Parathyroid adenoma (tissue), 2 donors: Measurements from ENCODE around the gene OS9.

Source experiments
- H2AFZ ChIP-seq: fragments of 300-600 bp; sonication (generic); one replicate; pipeline ENCODE4 v1.7.0; 2017; ENCODE audit warnings: antibody characterized with exemption, mild to moderate bottlenecking
- H3K27ac ChIP-seq: fragments of 300-600 bp; sonication (generic); one replicate; pipeline ENCODE4 v1.7.0; 2017
- H3K27me3 ChIP-seq: fragments of 300-600 bp; sonication (generic); one replicate; pipeline ENCODE4 v1.7.0; 2017; ENCODE audit warnings: low read length; ENCODE audit not compliant: control insufficient read depth, insufficient read depth
- H3K36me3 ChIP-seq: fragments of 300-600 bp; sonication (generic); one replicate; pipeline ENCODE4 v1.7.0; 2017; ENCODE audit warnings: low read length; ENCODE audit not compliant: control insufficient read depth, insufficient read depth
- H3K4me1 ChIP-seq: fragments of 300-600 bp; sonication (generic); one replicate; pipeline ENCODE4 v1.7.0; 2017; ENCODE audit warnings: control low read depth
- H3K4me2 ChIP-seq: fragments of 300-600 bp; sonication (generic); one replicate; pipeline ENCODE4 v1.7.0; 2017; ENCODE audit warnings: low read length
- H3K4me3 ChIP-seq: fragments of 300-600 bp; sonication (generic); one replicate; pipeline ENCODE4 v1.7.0; 2017; ENCODE audit warnings: low read depth, low read length
- H3K79me2 ChIP-seq: fragments of 300-600 bp; sonication (generic); one replicate; pipeline ENCODE4 v1.7.0; 2017; ENCODE audit warnings: control low read depth
- H3K9ac ChIP-seq: fragments of 300-600 bp; sonication (generic); one replicate; pipeline ENCODE4 v1.7.0; 2017; ENCODE audit warnings: mild to moderate bottlenecking
- H3K9me3 ChIP-seq: fragments of 300-600 bp; sonication (generic); one replicate; pipeline ENCODE4 v1.7.0; 2017; ENCODE audit warnings: low read length; ENCODE audit not compliant: control insufficient read depth
- CTCF ChIP-seq: fragments of 300-600 bp; sonication (generic); IDR thresholded peaks from one replicate; pipeline ENCODE4 v1.7.0; 2017; ENCODE audit warnings: antibody characterized with exemption, mild to moderate bottlenecking
- donor health status: primary hyperparathyroidism.

OS9 gene

GRCh38 chr12:57734591-57734990 lies 40.7 kb downstream of the OS9 start:
- no peak overlapping the region for H3K4me2 ChIP-seq
- H3K79me2 ChIP-seq = no peaks in the 10 kb centered on the region
- no peak overlapping the region for H3K27ac ChIP-seq
- no peak overlapping the region for H2AFZ ChIP-seq
- H3K4me3 ChIP-seq = no peak overlapping the region
- no peaks in the 10 kb centered on the region for H3K27me3 ChIP-seq
- no peaks in the 10 kb centered on the region for H3K36me3 ChIP-seq
- no peak overlapping the region for H3K9ac ChIP-seq
- no peaks in the 10 kb centered on the region for H3K9me3 ChIP-seq
- H3K4me1 ChIP-seq = peaks cover 14% of the 10 kb centered on the region
- TF ChIP-seq CTCF = no peak

DNA sequence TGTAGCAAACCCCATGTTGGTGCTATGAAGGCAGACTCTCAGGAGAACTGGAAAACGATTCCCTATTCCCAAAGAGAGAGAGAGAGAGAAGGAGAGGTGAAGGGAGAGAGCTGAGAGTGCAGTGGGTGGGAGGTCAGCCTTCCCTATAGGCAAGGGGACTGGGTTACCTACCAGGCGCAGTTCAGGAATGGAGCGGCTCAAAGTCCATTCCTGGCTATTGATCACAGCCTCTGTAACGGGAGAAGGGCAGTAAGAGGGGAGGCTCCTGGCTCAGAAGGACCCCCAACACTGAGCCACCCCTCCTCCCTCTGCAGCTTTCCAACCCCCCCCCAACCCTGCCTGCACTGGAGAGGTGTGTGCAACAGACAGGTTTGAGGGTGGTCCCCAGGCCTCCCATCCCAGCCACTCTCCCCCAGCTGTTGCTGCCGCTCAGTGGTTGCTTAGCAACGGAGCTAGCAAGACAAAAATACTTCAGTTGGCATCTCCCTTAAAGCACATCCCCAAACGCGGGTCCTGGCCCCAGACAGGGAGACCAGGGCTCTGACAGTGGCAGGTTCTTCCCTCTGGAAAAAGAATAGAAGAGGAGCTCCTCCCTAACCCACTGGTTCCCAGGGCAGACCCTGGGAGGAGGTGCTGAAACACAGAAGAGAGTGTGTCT lies 41.4 kb downstream of the OS9 start:
- Histone ChIP-seq H3K27me3 (no peaks in the 10 kb centered on the region), H3K79me2 (no peaks in the 10 kb centered on the region), H3K9me3 (no peaks in the 10 kb centered on the region), H3K4me1 (peaks cover 14% of the 10 kb centered on the region), H3K36me3 (no peaks in the 10 kb centered on the region), H2AFZ (no peak overlapping the region), H3K9ac (no peak overlapping the region), H3K4me3 (no peak overlapping the region), H3K27ac (no peak overlapping the region), H3K4me2 (no peak overlapping the region)
- TF ChIP-seq CTCF = no peak

DNA sequence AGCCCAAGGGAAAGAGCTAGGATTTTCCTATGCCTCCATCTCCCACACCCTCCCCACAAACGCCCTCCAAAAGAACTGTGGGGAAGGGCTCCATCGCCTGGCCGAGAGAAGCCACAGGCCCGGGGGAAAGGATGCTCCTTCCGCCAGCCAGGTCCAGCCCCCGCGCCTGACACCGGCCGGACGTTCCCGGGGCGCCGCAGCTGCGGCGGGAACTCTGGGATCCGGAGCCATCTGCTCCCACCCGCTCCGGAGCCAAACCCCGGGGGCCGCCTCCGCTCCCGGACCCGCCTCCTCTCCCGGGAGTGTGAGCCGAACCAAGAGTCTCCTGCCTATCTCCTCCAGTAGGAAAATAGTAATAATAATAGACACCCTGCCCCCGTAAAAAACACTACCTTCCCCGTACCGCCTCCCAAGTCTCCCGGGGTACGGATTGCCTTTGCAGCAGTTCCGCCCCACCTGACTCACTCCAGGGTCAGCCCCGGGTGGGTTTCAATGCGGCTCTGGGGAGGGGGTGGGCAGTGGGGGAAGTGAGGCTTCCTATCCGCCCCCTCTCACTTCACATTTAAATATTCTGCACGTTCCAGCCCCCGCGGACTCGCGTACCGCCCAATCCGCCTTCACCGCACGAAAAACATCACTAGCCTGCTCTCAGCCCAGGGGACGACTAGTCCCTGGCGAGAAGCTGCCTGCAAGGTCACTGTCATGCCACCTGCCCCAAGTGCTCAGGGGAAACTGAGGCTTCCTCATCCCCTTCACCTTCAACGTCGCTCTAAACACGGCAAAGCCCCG lies 42.2 kb downstream of the OS9 start:
- peaks cover 14% of the 10 kb centered on the region for H3K4me1 ChIP-seq
- no peak overlapping the region for H3K9ac ChIP-seq
- no peak overlapping the region for H3K4me2 ChIP-seq
- H3K9me3 ChIP-seq = no peaks in the 10 kb centered on the region
- no peaks in the 10 kb centered on the region for H3K27me3 ChIP-seq
- no peaks in the 10 kb centered on the region for H3K79me2 ChIP-seq
- no peaks in the 10 kb centered on the region for H3K36me3 ChIP-seq
- TF ChIP-seq CTCF = peak; percentile 26
- peak overlapping the region; percentile 51 for H2AFZ ChIP-seq
- no peak overlapping the region for H3K27ac ChIP-seq
- no peak overlapping the region for H3K4me3 ChIP-seq

DNA sequence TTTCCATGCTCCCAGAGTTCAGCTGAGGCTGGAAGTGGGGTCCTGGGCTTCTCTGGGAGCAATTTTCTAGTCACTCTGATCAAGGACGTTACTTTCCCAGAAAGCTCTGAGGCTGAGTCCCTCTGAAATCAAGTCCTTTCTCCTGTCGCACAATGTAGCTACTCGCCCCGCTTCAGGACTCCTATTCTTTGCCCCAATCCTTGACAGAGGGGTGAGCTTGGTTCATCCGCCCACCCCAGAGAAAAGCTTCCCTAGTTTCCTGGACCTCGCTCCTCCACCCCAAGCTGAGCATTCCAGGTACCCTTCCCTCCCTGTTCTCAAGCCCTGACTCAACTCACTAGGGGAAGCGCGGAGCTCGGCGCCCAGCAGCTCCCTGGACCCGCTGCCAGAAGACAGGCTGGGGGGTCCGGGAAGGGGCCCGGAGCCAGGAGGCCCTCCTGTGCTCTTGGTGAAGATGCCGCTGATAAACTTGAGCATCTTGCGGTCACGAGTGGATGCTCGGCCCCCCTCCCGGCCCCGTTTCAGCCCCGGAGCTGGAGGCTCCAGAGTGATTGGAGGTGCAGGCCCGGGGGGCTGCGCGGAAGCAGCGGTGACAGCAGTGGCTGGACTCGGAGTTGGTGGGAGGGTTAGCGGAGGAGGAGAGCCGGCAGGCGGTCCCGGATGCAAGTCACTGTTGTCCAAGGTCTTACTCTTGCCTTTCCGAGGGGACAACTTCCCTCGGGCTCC lies 43.0 kb downstream of the OS9 start:
- Histone ChIP-seq H3K4me3 (no peak overlapping the region), H3K4me2 (no peak overlapping the region), H3K36me3 (no peaks in the 10 kb centered on the region), H3K27me3 (no peaks in the 10 kb centered on the region), H3K27ac (no peak overlapping the region), H2AFZ (peak overlapping the region; percentile 51), H3K9me3 (no peaks in the 10 kb centered on the region), H3K4me1 (peaks cover 14% of the 10 kb centered on the region), H3K79me2 (no peaks in the 10 kb centered on the region), H3K9ac (no peak overlapping the region)
- TF ChIP-seq CTCF = no peak
